IgD-negative memory B cell (primary cell): ENCODE measurements around the gene MSANTD2. TPM values are rescaled to one million over a fixed set of nuclear protein-coding genes. Genes with fewer than 3 reads are reported as not detected.

Source experiments
- H3K27ac Mint-ChIP-seq, 3 donors: one replicate each; pipeline ENCODE4 v1.8.0; 2020 to 2022; ENCODE audit warnings: mild to moderate bottlenecking in 3 of 3, mixed read lengths in 3 of 3, moderate library complexity in 1 of 3
- H3K27me3 Mint-ChIP-seq: one replicate; pipeline ENCODE4 v1.8.0; 2021; ENCODE audit warnings: mixed read lengths
- H3K36me3 Mint-ChIP-seq: one replicate; pipeline ENCODE4 v1.8.0; 2020; ENCODE audit warnings: mild to moderate bottlenecking, mixed read lengths
- H3K4me1 Mint-ChIP-seq, 3 donors: one replicate each; pipeline ENCODE4 v1.8.0; 2020 to 2022; ENCODE audit warnings: mixed read lengths in 3 of 3, mild to moderate bottlenecking in 1 of 3
- H3K4me3 Mint-ChIP-seq, 4 donors: one replicate each; pipeline ENCODE4 v1.8.0; 2020 to 2022; ENCODE audit warnings: mild to moderate bottlenecking in 4 of 4, mixed read lengths in 4 of 4, moderate library complexity in 3 of 4
- H3K9me3 Mint-ChIP-seq, 3 donors: one replicate each; pipeline ENCODE4 v1.8.0; 2020 to 2021; ENCODE audit warnings: mixed read lengths in 3 of 3, mild to moderate bottlenecking in 1 of 3
- polyA plus RNA-seq: library from polyadenylated mRNA; unstranded; fragments of 300-500 nt; fragmentation: Illumina TruSeq; gene quantifications from one replicate; pipeline ENCODE4 v1.2.3, GENCODE V29; 2021

The MSANTD2 gene
- polyA plus RNA-seq, 1 donor from 2014 or later = 7.1 TPM

GRCh38 chr11:124729571-124729970 lies 70.6 kb downstream of the MSANTD2 start:
- Mint-ChIP-seq H3K36me3 (no peaks in the 10 kb centered on the region), H3K27ac (no peak overlapping the region), H3K4me1 (peaks cover 16 to 17% (median 17%) of the 10 kb centered on the region in 3 donors), H3K4me3 (no peak overlapping the region), H3K9me3 (no peaks in the 10 kb centered on the region), H3K27me3 (peaks cover 6% of the 10 kb centered on the region)

- no peaks in the 10 kb centered on the region for H3K9me3 Mint-ChIP-seq
- H3K27me3 Mint-ChIP-seq = peaks cover 9% of the 10 kb centered on the region
- no peak overlapping the region for H3K4me3 Mint-ChIP-seq
- H3K4me1 Mint-ChIP-seq = peaks cover 17 to 24% (median 24%) of the 10 kb centered on the region in 3 donors
- no peaks in the 10 kb centered on the region for H3K36me3 Mint-ChIP-seq
- H3K27ac Mint-ChIP-seq = no peak overlapping the region
Observed at GRCh38 chr11:124728134-124728533, 72.1 kb downstream of the MSANTD2 start.

GRCh38 chr11:124727474-124727873 lies 72.7 kb downstream of the MSANTD2 start:
- H3K4me3 Mint-ChIP-seq = no peak overlapping the region
- no peaks in the 10 kb centered on the region for H3K9me3 Mint-ChIP-seq

GRCh38 chr11:124725719-124726105 lies 74.5 kb downstream of the MSANTD2 start:
- Mint-ChIP-seq H3K9me3 (peaks cover 0 to 2% (median 0%) of the 10 kb centered on the region in 3 donors), H3K27ac (peak overlapping the region in 1 of 3 donors; percentile 33), H3K4me1 (peaks cover 22 to 39% (median 24%) of the 10 kb centered on the region in 3 donors), H3K4me3 (peak overlapping the region; percentile 46 to 91 (median 71)), H3K36me3 (no peaks in the 10 kb centered on the region), H3K27me3 (peaks cover 26% of the 10 kb centered on the region)

More at GRCh38 chr11:124727474-124727873, 72.7 kb downstream of the MSANTD2 start:
- Mint-ChIP-seq H3K27ac (no peak overlapping the region), H3K27me3 (peaks cover 14% of the 10 kb centered on the region), H3K4me1 (peaks cover 22 to 30% (median 24%) of the 10 kb centered on the region in 3 donors), H3K36me3 (no peaks in the 10 kb centered on the region)

- H3K27ac Mint-ChIP-seq = peak overlapping the region in 1 of 3 donors; percentile 33
- H3K27me3 Mint-ChIP-seq = peaks cover 26% of the 10 kb centered on the region
- H3K36me3 Mint-ChIP-seq = no peaks in the 10 kb centered on the region
- peaks cover 22 to 39% (median 24%) of the 10 kb centered on the region in 3 donors for H3K4me1 Mint-ChIP-seq
- peak overlapping the region; percentile 46 to 91 (median 71) for H3K4me3 Mint-ChIP-seq
- peaks cover 0 to 2% (median 0%) of the 10 kb centered on the region in 3 donors for H3K9me3 Mint-ChIP-seq
Observed at GRCh38 chr11:124724979-124725718, 75.1 kb downstream of the MSANTD2 start.

GRCh38 chr11:124722176-124722575 lies 78.0 kb downstream of the MSANTD2 start:
- H3K36me3 Mint-ChIP-seq = no peaks in the 10 kb centered on the region
- H3K27ac Mint-ChIP-seq = no peak overlapping the region
- H3K27me3 Mint-ChIP-seq = peaks cover 52% of the 10 kb centered on the region
- peaks cover 22 to 50% (median 35%) of the 10 kb centered on the region in 3 donors for H3K4me1 Mint-ChIP-seq
- peak overlapping the region in 1 of 4 donors; percentile 61 for H3K4me3 Mint-ChIP-seq
- H3K9me3 Mint-ChIP-seq = peaks cover 0 to 2% (median 0%) of the 10 kb centered on the region in 3 donors

- Mint-ChIP-seq H3K27ac (no peak overlapping the region), H3K4me1 (peaks cover 6 to 33% (median 18%) of the 10 kb centered on the region in 3 donors), H3K9me3 (peaks cover 0 to 2% (median 0%) of the 10 kb centered on the region in 3 donors), H3K36me3 (no peaks in the 10 kb centered on the region), H3K4me3 (no peak overlapping the region), H3K27me3 (peaks cover 54% of the 10 kb centered on the region)
Observed at GRCh38 chr11:124719534-124719933, 80.7 kb downstream of the MSANTD2 start.

- Mint-ChIP-seq H3K4me1 (peaks cover 5 to 27% (median 11%) of the 10 kb centered on the region in 3 donors), H3K9me3 (peaks cover 0 to 2% (median 0%) of the 10 kb centered on the region in 3 donors), H3K27me3 (peaks cover 53% of the 10 kb centered on the region), H3K27ac (no peak overlapping the region), H3K36me3 (no peaks in the 10 kb centered on the region), H3K4me3 (peak overlapping the region in 1 of 4 donors; percentile 33)
Observed at GRCh38 chr11:124718801-124719200, 81.4 kb downstream of the MSANTD2 start.

GRCh38 chr11:124717786-124718651 lies 82.2 kb downstream of the MSANTD2 start:
- Mint-ChIP-seq H3K9me3 (peaks cover 0 to 2% (median 0%) of the 10 kb centered on the region in 3 donors), H3K4me1 (peaks cover 4 to 26% (median 11%) of the 10 kb centered on the region in 3 donors), H3K27ac (no peak overlapping the region), H3K36me3 (peaks cover 2% of the 10 kb centered on the region), H3K4me3 (peak overlapping the region in 3 of 4 donors; percentile 22 to 88 (median 58)), H3K27me3 (peaks cover 51% of the 10 kb centered on the region)

GRCh38 chr11:124717421-124717785 lies 82.8 kb downstream of the MSANTD2 start:
- peaks cover 0 to 20% (median 11%) of the 10 kb centered on the region in 3 donors for H3K4me1 Mint-ChIP-seq
- no peak overlapping the region for H3K27ac Mint-ChIP-seq
- H3K36me3 Mint-ChIP-seq = peaks cover 2% of the 10 kb centered on the region
- H3K4me3 Mint-ChIP-seq = peak overlapping the region in 2 of 4 donors; percentile 20 to 88
- peaks cover 45% of the 10 kb centered on the region for H3K27me3 Mint-ChIP-seq
- peaks cover 0 to 2% (median 0%) of the 10 kb centered on the region in 3 donors for H3K9me3 Mint-ChIP-seq

GRCh38 chr11:124716591-124716990 lies 83.6 kb downstream of the MSANTD2 start:
- Mint-ChIP-seq H3K36me3 (peaks cover 2% of the 10 kb centered on the region), H3K27me3 (peaks cover 38% of the 10 kb centered on the region), H3K4me3 (peak overlapping the region in 1 of 4 donors; percentile 77), H3K27ac (no peak overlapping the region), H3K9me3 (no peaks in the 10 kb centered on the region), H3K4me1 (peaks cover 0 to 13% (median 11%) of the 10 kb centered on the region in 3 donors)

Other genes starting within 250 kb of the MSANTD2 start
- not detected for gene OR8A1, start 230.4 kb downstream of the MSANTD2 start, polyA plus RNA-seq
- gene PANX3, start 189.0 kb downstream of the MSANTD2 start, polyA plus RNA-seq = not detected
- 35.9 TPM for gene TBRG1, start 177.5 kb downstream of the MSANTD2 start, polyA plus RNA-seq
- gene SIAE, start 126.7 kb downstream of the MSANTD2 start, polyA plus RNA-seq = 1.4 TPM
- gene SPA17, start 126.5 kb downstream of the MSANTD2 start, polyA plus RNA-seq = 1.0 TPM
- 4.6 TPM for gene NRGN, start 60.5 kb downstream of the MSANTD2 start, polyA plus RNA-seq
- gene VSIG2, start 48.2 kb downstream of the MSANTD2 start, polyA plus RNA-seq = not detected
- gene ESAM, start 38.1 kb downstream of the MSANTD2 start, polyA plus RNA-seq = 2.5 TPM
- gene ROBO3, start 65.0 kb upstream of the MSANTD2 start, polyA plus RNA-seq = not detected
- gene ROBO4, start 97.5 kb upstream of the MSANTD2 start, polyA plus RNA-seq = not detected
- gene HEPN1, start 118.8 kb upstream of the MSANTD2 start, polyA plus RNA-seq = not detected
- not detected for gene HEPACAM, start 135.6 kb upstream of the MSANTD2 start, polyA plus RNA-seq
- 0.79 TPM for gene CCDC15, start 153.8 kb upstream of the MSANTD2 start, polyA plus RNA-seq